Natural killer cell (primary cell): ENCODE data around the gene AGPAT2. TPM values are rescaled to one million over a fixed set of nuclear protein-coding genes. Genes with fewer than 3 reads are reported as not detected.
A peak's percentile ranks its signal among the peaks of the same experiment; 100 is the strongest.

ENCODE experiments used
- ATAC-seq, 3 donors: fragments of 150-1000 bp in 2 of 3; fragments of 200-7000 bp in 1 of 3; cut with Tn5 transposase; 1 replicate in 1 of 3; 2 replicates in 2 of 3; pipeline ENCODE4 v1.10.0; 2021; ENCODE audit warnings: mild to moderate bottlenecking in 2 of 3, moderate library complexity in 2 of 3
- DNase-seq, 2 donors: peaks; one replicate each; pipeline versions ENCODE4 v3.0.0 to v3.0.0-alpha.2; 2013 to 2021; ENCODE audit warnings: mixed read lengths in 1 of 2
- H3K27ac ChIP-seq: one replicate; pipeline ENCODE4 v1.5.1; 2013; ENCODE audit warnings: mild to moderate bottlenecking, low read length
- H3K27me3 ChIP-seq: one replicate; pipeline ENCODE4 v1.6.1; 2013; ENCODE audit warnings: low read length; ENCODE audit not compliant: control insufficient read depth, insufficient read depth
- H3K36me3 ChIP-seq: one replicate; pipeline ENCODE4 v1.6.1; 2013; ENCODE audit warnings: low read length; ENCODE audit not compliant: control insufficient read depth, insufficient read depth
- H3K4me1 ChIP-seq: one replicate; pipeline ENCODE4 v1.6.1; 2013; ENCODE audit warnings: low read length; ENCODE audit not compliant: control insufficient read depth, insufficient read depth
- H3K4me3 ChIP-seq: one replicate; pipeline ENCODE4 v1.5.1; 2013; ENCODE audit warnings: low read length
- H3K9me3 ChIP-seq: one replicate; pipeline ENCODE4 v1.6.1; 2013; ENCODE audit warnings: low read length; ENCODE audit not compliant: control insufficient read depth, insufficient read depth
- H3K27ac Mint-ChIP-seq, 2 donors: one replicate each; pipeline ENCODE4 v1.8.0; 2022; ENCODE audit warnings: mild to moderate bottlenecking in 2 of 2, mixed read lengths in 2 of 2, moderate library complexity in 1 of 2
- H3K27me3 Mint-ChIP-seq, 2 donors: one replicate each; pipeline ENCODE4 v1.8.0; 2022; ENCODE audit warnings: low read depth in 2 of 2, mixed read lengths in 2 of 2
- H3K36me3 Mint-ChIP-seq: one replicate; pipeline ENCODE4 v1.8.0; 2022; ENCODE audit warnings: mixed read lengths
- H3K4me1 Mint-ChIP-seq, 2 donors: one replicate each; pipeline ENCODE4 v1.8.0; 2022; ENCODE audit warnings: mixed read lengths in 2 of 2
- H3K4me3 Mint-ChIP-seq: one replicate; pipeline ENCODE4 v1.8.0; 2022; ENCODE audit warnings: mild to moderate bottlenecking, moderate library complexity, mixed read lengths
- H3K9me3 Mint-ChIP-seq, 2 donors: one replicate each; pipeline ENCODE4 v1.8.0; 2022; ENCODE audit warnings: mixed read lengths in 2 of 2
- WGBS: methylation state at CpG from one replicate; pipeline ENCODE4 v1.1.7; 2013; ENCODE audit warnings: missing lambda C conversion rate; ENCODE audit not compliant: insufficient coverage; 5-methylcytosine and 5-hydroxymethylcytosine counted together
- intact Hi-C: fragments of 100-400 bp; cut with micrococcal nuclease; formaldehyde crosslinking; loops from one replicate; pipeline ENCODE4 v1.14.2; 2022
- total RNA-seq, 4 donors: library from RNA; stranded (reverse); fragments of 120-200 nt in 1 of 4; gene quantifications; one replicate each; pipeline versions ENCODE4 v1.2.3 to v1.2.4, GENCODE V29; 2013 to 2022
- TF ChIP-seq, protein P1 (sequence below): fragments of 200-600 bp; IDR thresholded peaks from one replicate; pipeline ENCODE4 v1.8.0; 2022; ENCODE audit warnings: antibody characterized with exemption

AGPAT2 gene
- total RNA-seq, 3 donors from 2014 or later (not counting 1 experiment from before 2014, with no cell fraction given): 10.3 to 19.4 (median 12.0) TPM

DNA sequence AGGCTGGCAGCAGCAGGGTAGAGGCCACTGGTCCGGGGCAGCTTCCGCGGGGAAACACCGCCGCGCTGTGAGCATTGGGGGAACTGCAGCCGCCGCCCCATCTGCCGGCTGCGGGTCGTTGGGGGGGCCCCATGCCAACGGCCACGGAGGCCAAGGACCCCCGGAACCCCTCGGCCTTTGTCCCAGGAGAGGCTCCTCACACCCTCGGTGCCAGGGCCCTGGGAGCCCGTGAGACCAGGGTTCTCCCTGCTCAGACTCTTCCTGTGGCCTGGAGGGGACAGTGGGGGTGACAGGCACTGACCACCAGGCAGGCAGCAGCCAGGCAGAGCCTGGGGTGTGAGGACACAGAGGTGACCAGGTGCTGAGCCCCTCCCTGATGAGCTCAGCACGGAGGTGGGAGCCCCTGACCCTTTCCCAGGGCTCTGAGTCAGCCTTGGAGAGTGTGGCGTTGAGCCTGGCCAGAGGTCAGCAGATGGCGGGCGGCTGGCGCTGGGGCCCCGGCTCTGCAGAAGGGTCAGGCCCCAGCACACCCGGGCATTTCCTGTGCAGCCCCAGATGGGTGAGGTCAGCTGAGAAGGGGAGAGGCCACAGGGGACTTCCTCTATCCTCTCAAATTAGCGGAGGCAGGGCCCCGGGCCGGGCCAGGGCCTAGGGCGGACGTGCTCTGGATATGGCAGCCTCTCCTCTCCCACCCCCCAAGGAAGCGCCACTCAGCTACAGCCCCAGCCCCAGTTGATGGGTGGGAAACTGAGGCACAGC lies 42.5 kb downstream of the AGPAT2 start:
- H3K4me1 ChIP-seq: peaks cover 36% of the 10 kb centered on the region
- Mint-ChIP-seq H3K36me3 (no peaks in the 10 kb centered on the region), H3K27ac (no peak overlapping the region), H3K4me3 (no peak overlapping the region), H3K27me3 (peaks cover 15 to 17% of the 10 kb centered on the region in 2 donors), H3K9me3 (no peaks in the 10 kb centered on the region), H3K4me1 (no peaks in the 10 kb centered on the region)
- no peaks in the 10 kb centered on the region for H3K36me3 ChIP-seq
- no peaks in the 10 kb centered on the region for H3K9me3 ChIP-seq
- WGBS: 8% methylated on average over 30 of the region's 30 CpGs
- H3K4me3 ChIP-seq: no peak overlapping the region
- ATAC-seq: peak; percentile 92 to 98 (median 96)
- TF ChIP-seq, protein P1, sequence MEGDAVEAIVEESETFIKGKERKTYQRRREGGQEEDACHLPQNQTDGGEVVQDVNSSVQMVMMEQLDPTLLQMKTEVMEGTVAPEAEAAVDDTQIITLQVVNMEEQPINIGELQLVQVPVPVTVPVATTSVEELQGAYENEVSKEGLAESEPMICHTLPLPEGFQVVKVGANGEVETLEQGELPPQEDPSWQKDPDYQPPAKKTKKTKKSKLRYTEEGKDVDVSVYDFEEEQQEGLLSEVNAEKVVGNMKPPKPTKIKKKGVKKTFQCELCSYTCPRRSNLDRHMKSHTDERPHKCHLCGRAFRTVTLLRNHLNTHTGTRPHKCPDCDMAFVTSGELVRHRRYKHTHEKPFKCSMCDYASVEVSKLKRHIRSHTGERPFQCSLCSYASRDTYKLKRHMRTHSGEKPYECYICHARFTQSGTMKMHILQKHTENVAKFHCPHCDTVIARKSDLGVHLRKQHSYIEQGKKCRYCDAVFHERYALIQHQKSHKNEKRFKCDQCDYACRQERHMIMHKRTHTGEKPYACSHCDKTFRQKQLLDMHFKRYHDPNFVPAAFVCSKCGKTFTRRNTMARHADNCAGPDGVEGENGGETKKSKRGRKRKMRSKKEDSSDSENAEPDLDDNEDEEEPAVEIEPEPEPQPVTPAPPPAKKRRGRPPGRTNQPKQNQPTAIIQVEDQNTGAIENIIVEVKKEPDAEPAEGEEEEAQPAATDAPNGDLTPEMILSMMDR: peak; percentile 90
- no peak overlapping the region for H3K27ac ChIP-seq
- H3K27me3 ChIP-seq: peaks cover 36% of the 10 kb centered on the region
- intact Hi-C loops: loop anchor here (1.0 kb wide), 1 partner anchor 159 kb away; no protein-coding TSS in a partner anchor
- DNase-seq: peak; percentile 72 to 81

DNA sequence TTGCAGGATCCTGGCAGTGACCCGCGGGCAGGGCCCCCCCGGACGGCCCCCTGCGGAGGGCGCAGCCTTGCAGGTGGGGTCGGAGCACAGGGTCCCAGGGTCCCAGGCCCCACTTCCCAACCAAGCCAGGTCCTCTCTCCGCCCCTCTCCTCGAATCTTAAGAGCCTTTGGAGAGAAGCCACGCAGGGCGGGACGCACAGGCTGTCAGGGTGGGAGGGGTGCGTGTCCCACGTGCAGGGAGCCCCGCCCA lies 43.0 kb downstream of the AGPAT2 start:
- no peaks in the 10 kb centered on the region for H3K9me3 Mint-ChIP-seq
- Histone ChIP-seq H3K4me1 (peaks cover 36% of the 10 kb centered on the region), H3K9me3 (no peaks in the 10 kb centered on the region), H3K27ac (no peak overlapping the region), H3K27me3 (peaks cover 36% of the 10 kb centered on the region), H3K36me3 (no peaks in the 10 kb centered on the region), H3K4me3 (no peak overlapping the region)
- intact Hi-C loops: loop anchor here (1.0 kb wide), 1 partner anchor 159 kb away; no protein-coding TSS in a partner anchor
- DNase-seq (no peak), ATAC-seq (no peak)
- H3K36me3 Mint-ChIP-seq: no peaks in the 10 kb centered on the region
- H3K4me3 Mint-ChIP-seq: no peak overlapping the region
- TF ChIP-seq, protein P1: no peak
- 2% methylated on average over 14 of the region's 15 CpGs for WGBS
- H3K27ac Mint-ChIP-seq: no peak overlapping the region
- H3K4me1 Mint-ChIP-seq: no peaks in the 10 kb centered on the region
- H3K27me3 Mint-ChIP-seq: peaks cover 15 to 17% of the 10 kb centered on the region in 2 donors

DNA sequence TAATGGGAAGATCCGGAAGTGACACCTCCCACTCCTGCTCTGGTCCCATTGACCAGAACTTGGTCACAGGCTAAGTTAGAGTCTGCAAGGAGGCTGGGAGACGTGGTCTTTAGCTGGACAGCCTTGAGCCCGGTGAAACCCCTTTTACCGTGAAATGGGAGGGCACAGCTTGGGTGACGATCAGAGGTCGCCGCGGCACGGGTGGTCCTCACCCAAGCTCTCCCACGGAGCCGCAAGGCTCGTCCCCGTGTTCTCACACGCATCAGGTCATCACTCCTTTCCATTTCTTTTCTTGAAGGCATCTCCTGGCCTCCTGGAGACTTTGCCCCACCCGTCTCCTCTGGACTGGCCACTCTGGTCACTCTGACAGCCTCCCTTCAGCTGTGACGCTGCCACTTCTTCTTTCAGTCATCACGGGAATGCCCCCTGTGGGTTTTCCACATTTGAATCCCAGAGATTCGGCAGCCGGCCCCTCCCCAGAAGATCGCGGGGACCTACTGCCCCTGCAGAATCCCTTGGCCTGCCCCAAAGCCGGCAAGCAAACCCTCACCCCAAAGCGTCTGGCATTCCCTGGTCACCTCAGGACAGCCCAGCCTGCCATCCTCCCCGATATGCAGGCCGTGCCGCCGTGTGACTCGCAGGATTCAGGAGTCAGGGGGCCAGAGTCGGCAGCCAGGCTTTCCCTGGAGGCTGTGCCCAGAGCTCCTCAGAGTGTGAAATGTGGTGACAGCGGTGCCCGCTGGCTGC lies 43.5 kb downstream of the AGPAT2 start:
- TF ChIP-seq, protein P1: no peak
- no peaks in the 10 kb centered on the region for H3K36me3 ChIP-seq
- Mint-ChIP-seq H3K4me3 (no peak overlapping the region), H3K36me3 (no peaks in the 10 kb centered on the region), H3K27me3 (peaks cover 14 to 15% of the 10 kb centered on the region in 2 donors), H3K27ac (no peak overlapping the region), H3K4me1 (no peaks in the 10 kb centered on the region), H3K9me3 (no peaks in the 10 kb centered on the region)
- H3K27me3 ChIP-seq: peaks cover 36% of the 10 kb centered on the region
- no peaks in the 10 kb centered on the region for H3K9me3 ChIP-seq
- intact Hi-C loops: loop anchor here (1.0 kb wide), 1 partner anchor 158 kb away; no protein-coding TSS in a partner anchor
- ATAC-seq: no peak
- 36% methylated on average over 31 of the region's 31 CpGs for WGBS
- no peak overlapping the region for H3K4me3 ChIP-seq
- H3K27ac ChIP-seq: no peak overlapping the region
- no peak for DNase-seq
- peaks cover 36% of the 10 kb centered on the region for H3K4me1 ChIP-seq
